Stimulated activated naive CD4-positive, alpha-beta T cell (primary cell): ENCODE results near the gene MTM1.

Experiments used
- DNase-seq, 6 experiments: peaks; one replicate each; lab custom pipeline; 2025; lab: John Stamatoyannopoulos, UW

MTM1 gene

DNA sequence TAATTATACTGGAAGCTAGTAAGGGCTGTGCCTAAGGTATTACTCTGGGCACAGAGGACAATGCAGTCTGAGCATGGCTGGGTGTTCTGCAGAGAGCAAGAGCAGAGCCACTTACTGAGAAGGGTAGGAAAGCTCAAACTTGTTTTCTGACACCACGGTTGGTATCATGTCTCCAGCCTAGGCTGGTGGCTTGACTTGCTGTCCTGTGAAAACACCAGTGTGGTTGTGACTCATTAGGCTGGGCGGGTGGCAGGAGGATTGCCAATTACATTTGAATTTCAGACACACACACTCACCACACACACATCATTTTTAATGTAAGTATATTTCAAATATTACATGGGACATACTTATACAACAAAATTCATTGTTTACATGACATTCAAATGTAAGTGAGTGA is 19.7 kb upstream of the MTM1 start:
- DNase-seq: no peak

DNA sequence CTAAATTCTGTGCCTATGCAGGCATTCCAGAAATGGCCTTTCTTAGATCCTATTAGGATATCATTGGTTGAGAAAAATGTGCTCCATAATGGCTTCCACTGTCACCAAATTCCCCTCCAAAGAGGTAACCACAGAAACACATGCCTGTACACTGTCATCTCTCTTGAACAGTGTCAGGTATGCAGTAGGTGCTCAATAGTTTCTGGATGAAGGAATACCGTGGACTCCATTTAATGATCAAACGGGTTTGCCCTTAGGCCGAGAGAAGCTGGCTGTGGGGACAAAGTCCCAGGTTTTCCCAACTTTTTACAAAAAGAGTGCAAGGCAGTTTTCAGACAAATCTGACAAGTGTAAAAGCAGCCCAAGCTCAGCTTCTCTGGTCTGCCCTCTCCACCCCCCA is 16.5 kb upstream of the MTM1 start:
- no peak for DNase-seq

DNA sequence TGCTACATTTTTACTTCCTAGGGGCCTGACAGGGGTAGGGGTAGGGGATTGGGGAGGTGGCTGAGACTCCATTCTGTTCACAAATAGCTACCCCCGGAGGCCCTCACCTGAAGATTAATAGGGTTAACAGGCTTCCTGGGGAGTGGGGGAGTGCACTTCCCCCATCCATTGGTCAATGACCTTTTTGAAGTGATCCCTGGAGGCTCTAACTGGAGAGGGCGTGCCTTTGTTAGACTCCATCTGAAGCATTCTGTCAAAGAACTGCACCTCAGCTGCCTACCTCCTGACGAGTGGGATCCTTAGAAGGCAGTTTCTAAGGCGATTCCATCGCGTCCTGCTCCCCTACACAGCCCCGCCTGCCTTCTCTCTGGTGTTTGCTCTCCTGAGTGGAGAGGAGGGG is 10.0 kb upstream of the MTM1 start:
- DNase-seq: no peak

DNA sequence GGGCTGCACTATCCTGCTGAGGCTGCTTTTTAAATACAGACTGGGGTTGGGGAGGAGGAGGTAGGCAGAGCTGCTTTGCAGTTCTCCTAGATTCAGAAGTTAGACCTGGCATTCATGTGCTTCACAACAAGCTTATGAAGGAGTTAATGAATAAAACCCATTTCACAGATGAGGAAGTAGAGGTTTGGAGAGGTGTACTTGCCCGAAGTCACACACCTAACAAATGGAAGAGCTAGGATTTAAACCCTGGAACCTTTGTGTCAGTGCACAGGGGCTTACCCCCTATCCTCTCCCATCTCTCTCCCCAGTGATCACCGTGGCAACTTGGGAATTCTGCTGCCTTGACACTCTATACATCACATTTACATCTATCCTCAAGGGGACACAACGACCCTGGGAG is 3.6 kb upstream of the MTM1 start:
- DNase-seq: no peak

GRCh38 chrX:150565551-150565950 is 2.9 kb upstream of the MTM1 start:
- no peak for DNase-seq

DNA sequence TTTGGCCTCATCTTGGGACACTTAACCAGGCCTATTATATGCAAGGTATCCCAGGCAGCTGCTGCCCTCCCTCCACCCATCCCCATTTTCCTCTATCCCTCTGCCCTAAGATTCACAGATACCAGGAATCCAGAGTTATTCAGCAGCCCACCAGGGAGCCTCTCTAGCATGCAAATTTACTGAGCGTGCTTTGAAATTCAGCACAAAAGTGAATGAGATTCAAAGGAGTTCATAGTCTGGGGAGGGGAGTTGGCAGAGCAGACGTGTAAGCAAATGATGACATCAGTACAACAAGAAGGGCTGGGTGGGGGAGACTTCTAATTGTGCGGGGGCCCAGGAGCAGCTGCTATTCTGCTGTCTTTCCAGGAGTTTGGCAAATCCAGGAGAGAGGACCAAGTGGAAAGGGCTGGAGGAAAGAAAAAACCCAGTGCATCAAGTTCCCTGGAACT is 1.7 kb upstream of the MTM1 start:
- DNase-seq: no peak

GRCh38 chrX:150567645-150568319 is 639 bp upstream of the MTM1 start:
- peak in 1 of 6 experiments; percentile 65 for DNase-seq

- peak; percentile 15 to 63 (median 42) for DNase-seq
Observed at GRCh38 chrX:150569155-150569477, 695 bp downstream of the MTM1 start.

- peak in 1 of 6 experiments; percentile 7 for DNase-seq
Observed at GRCh38 chrX:150570512-150570911, 2.1 kb downstream of the MTM1 start.

DNA sequence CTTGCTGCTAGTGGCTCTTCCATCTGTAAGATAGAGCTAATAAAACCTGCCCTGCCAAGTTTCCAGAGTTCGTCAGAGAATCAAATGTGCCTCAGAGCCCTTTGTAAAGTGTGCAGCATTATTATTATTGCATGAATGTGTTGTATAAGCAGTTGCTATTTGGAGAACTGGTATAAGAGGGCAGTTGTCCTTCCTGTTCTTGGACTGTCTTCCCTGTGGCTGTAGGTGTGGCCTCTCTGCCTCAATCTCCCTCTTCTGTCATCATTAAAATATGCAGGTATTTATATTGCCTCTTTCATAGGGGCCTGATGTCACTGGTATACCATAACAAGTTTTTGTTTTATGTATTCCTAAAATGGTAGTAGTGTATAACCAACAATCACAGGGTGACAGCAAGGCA is 3.8 kb downstream of the MTM1 start:
- DNase-seq: no peak

- no peak for DNase-seq
Observed at GRCh38 chrX:150573106-150573505, 4.7 kb downstream of the MTM1 start.

DNA sequence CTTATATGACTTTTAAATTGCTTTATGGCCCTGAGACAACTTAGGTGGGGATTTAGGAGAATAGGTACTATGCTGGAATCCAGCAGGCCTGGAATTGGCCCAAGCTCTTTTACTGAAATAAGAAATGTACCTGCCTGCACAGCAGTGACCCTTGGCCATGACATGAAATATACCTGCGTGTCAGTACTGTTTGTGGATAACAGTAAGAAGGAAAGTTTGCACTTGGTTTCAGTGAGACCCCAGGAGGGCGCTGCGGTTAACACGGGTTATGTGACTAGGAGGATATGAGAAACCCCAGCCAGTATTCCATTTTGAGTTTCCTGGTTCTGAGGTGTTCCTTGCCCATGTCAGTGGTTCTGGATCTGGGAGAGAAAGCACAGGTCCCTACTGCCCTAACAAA is 5.3 kb downstream of the MTM1 start:
- DNase-seq: no peak

DNA sequence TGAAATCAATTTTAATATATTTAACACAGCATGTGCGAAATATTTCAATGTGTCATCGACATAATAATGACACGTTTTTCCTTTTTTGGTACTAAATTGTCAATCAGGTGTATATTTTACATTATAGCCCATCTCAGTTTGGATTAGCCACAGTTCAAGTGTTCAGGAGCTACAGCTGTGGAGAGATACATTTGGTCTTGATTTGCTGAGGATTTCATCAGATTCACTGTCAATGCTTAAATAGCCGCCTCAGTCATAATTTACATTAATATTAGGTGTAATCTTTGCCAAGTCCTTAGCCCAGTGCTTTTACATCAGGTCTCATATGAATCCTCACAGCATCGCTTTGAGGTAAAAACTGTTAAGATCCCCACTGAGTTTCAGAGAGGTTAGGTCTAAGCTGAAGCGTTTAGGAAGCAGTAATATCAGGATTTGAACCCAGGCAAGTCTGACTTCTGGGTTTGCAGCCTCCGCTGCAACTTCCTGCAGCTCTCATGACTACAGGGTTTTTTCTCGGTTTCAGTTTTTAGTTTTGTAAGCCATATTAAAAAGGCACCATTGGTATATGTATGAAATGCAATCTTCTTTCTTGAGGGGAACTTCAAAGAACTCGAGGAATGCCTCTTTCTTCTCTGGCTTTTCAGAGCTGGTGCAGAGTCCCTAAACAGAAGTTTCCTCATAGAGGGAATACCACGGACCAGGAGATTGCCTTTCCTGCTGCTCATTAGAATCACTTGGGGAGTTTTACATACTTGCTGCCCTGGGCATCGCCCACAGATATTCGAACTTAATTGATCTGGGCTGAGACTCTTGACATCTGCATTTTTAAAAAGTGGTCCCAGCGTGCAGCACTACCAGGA is 6.4 kb downstream of the MTM1 start:
- no peak for DNase-seq

GRCh38 chrX:150575419-150575814 is 7.0 kb downstream of the MTM1 start:
- peak in 4 of 6 experiments; percentile 3 to 34 (median 12) for DNase-seq

DNA sequence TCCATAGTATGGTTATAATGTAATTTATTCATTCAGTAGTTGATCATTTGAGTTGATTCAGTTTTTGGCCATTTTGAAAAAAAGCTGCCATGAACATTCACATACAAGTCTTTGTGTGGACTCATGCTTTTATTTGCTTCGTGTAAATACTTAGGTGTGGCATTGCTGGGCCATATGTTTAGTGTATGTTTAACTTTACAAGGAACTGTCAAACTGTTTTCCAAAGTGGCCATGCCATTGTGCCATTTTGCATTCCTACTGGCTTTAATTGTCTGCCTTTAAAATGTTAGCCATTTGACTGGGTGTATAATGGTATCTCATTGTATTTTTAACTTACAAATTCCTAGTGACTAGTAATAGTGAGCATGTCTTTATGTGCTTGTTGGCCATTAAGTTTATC is 8.8 kb downstream of the MTM1 start:
- no peak for DNase-seq

DNA sequence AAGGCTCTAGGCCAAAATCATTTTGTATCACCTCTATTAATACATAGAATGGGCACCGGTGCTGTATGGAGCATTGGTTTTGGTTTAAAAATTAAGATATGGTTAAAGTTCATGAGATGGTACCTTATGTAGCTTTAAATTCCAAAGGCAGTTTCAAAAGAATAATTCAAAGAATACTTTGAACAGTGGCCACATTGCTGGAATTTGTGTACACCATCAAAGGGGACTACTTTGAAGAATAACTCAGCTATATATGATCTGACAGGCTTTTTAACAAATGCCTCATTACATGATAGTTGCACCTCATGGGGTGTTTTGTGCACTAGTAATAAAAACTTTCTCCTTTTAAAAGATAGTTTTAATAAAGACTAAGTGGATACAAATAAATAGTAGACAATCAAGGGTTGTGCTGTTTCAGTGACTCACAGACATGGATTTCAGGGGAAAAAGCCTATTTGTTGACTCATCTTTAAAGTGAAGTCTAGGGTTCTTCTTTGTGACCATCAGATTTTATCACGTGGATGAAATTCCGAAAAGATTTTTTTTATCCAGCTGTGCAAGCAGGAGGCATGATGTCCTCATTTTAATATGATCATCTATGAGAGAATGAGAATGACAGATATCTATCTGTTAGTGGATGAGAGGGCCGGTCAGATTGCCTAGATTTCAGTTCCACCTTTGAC is 12.8 kb downstream of the MTM1 start:
- no peak for DNase-seq

DNA sequence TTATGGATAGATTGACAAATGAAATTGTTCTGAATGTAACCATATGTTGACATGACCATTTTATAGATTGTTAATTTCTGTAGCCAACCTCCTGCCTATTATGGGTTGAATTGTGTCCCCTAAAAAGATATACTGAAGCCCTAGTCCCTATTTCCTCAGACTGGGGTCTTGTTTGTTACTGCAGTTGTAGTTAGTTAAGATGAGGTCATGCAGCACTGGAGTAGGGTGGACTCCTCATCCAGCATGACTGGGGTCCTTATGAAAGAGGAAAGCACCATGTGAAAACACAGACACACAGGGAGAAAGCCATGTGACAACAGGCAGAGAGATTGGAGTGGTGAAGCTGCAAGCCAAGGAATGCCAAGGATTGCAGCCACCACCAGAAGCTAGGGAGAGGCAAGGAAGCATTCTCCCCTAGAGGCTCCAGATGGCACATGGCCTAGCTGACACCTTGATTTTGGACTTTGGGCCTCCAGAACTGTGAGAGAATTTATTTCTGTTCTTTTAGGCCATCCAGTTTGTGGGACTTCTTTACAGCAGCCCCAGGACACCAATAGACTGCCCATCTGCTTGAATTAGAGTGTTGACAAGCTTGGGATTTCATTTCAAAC is 14.0 kb downstream of the MTM1 start:
- DNase-seq: no peak

DNA sequence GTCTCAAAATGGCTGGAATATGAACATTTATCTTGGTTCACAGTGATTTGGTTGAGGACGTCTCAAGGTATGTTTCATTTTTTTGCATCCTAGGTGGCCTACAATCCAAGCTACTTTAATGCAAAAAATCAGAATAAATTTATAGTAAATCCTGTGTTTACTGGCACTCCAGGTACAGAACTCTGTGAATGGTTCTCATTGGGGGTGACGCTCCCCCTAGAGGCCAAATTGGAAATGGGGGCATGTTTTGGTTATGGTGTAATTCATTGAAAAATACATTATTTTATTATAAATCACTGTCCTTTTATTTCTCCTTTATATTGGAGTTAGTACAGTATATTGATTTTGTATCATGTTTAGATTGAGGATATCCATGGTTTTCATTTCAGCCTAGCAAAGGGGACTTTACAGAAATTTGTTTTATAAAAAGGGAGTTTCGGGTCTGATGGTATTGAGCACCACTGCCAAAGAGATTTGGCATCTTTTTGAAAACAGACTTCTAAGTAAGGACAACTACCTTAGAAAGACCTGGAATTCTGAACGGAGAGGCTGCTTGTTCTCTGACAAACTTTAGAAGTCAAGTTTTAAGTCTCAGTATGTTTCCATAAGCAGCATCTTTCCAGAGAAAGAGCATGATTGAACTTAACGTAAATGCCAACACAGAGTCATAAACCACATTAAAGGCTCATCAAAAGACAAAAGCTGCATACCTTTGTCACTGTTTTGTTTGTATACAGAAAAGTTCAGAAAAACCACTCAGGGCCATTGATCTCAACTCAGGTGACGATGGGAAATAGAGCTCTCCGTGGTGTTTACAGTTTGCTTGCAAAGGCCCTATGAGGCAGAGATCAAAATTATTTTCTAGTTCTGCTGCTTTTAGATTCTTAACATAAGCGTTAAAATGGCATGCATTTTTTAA is 19.4 kb downstream of the MTM1 start:
- peak in 5 of 6 experiments; percentile 12 to 51 (median 20) for DNase-seq

- no peak for DNase-seq
Observed at GRCh38 chrX:150594584-150594983, 26.2 kb downstream of the MTM1 start.

GRCh38 chrX:150599226-150599625 is 30.8 kb downstream of the MTM1 start:
- DNase-seq: no peak

GRCh38 chrX:150602296-150602695 is 33.9 kb downstream of the MTM1 start:
- DNase-seq: no peak
